Skin of body (tissue), 2 donors: Measurements from ENCODE around the gene TRIM13. TPM values are rescaled to one million over a fixed set of nuclear protein-coding genes. Genes with fewer than 3 reads are reported as not detected.
"Not testable (repeated sequence)": the region's sequence is repeated elsewhere in the genome, so short reads cannot be mapped to it uniquely, and the experiment has no call there.

Source experiments
- DNase-seq: peaks from one replicate; lab custom pipeline; 2025; lab: John Stamatoyannopoulos, UW
- total RNA-seq: library from RNA; depleted of rRNA; stranded (reverse); fragments of >200 nt; gene quantifications from one replicate; pipeline ENCODE4 v1.2.3, GENCODE V29; 2014

The TRIM13 gene, protein sequence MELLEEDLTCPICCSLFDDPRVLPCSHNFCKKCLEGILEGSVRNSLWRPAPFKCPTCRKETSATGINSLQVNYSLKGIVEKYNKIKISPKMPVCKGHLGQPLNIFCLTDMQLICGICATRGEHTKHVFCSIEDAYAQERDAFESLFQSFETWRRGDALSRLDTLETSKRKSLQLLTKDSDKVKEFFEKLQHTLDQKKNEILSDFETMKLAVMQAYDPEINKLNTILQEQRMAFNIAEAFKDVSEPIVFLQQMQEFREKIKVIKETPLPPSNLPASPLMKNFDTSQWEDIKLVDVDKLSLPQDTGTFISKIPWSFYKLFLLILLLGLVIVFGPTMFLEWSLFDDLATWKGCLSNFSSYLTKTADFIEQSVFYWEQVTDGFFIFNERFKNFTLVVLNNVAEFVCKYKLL
- total RNA-seq: 27.5 TPM

DNA sequence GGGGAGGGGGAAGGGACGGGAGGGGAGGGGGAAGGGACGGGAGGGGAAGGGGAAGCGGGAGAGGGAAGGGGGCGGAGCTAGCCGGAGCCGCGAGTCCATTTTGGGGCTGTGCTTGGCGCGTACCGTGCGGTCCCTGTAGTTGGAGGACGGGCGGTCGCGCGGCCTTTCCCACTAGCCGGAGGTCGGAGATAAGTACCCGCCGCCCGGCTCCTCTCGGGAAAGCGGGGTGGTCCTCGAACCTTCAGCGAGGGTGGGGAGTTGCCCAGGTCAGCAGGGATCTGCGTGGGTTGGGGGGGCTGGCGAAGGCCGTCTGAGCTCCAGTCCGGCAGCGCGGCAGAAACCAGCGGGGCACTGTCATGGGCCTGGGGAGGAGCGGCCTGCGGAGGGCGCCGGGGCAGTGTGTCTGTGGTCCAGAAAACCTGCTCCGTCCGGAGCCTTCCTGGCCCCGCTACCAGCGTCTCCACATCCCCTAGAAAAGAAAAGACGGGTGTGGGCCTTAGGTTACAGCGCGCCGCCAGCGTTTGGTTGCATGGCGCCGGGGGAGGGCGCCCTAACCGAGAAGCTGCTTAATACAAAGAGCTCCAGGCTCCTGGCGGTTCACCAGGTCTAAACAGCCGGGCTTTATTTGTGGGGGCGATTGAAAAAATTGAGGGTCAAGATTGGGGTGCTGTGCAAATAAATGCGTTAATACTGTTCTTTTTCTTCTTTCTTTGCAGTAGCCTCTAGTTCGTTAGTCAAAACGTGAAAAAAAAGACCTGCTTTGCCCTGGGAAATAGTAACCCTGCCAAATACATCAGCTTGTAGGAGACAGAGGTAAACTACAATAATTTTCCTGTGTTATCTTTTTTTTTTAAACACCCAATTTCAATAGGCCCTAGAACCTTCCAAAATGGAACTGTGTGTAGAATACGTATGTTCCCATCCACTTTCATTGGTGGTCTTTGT is at the start of gene TRIM13:
Gene TRIM13, plus strand, starts transcription at position 92 of the 945 bp plus-strand sequence. CDS start 14,899 bp downstream, outside the sequence.
- DNase-seq: peak; percentile 86

DNA sequence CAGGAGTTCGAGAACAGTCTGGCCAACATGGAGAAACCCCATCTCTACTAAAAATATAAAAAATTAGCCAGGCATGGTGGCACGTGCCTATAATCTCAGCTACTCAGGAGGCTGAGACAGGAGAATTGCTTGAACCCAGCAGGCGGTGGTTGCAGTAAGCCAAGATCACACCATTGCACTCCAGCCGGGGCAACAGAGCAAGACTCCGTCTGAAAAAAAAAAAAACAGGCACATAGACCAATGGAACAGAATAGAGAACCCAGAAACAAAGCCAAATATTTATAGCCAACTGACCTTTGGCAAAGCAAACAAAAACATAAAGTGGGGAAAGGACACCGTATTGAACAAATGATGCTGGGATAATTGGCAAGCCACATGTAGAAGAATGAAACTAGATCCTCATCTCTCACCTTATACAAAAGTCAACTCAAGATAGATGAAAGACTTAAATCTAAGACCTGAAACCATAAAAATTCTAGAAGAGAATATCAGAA is 48.0 kb upstream of the TRIM13 start:
- not testable (repeated sequence) for DNase-seq

DNA sequence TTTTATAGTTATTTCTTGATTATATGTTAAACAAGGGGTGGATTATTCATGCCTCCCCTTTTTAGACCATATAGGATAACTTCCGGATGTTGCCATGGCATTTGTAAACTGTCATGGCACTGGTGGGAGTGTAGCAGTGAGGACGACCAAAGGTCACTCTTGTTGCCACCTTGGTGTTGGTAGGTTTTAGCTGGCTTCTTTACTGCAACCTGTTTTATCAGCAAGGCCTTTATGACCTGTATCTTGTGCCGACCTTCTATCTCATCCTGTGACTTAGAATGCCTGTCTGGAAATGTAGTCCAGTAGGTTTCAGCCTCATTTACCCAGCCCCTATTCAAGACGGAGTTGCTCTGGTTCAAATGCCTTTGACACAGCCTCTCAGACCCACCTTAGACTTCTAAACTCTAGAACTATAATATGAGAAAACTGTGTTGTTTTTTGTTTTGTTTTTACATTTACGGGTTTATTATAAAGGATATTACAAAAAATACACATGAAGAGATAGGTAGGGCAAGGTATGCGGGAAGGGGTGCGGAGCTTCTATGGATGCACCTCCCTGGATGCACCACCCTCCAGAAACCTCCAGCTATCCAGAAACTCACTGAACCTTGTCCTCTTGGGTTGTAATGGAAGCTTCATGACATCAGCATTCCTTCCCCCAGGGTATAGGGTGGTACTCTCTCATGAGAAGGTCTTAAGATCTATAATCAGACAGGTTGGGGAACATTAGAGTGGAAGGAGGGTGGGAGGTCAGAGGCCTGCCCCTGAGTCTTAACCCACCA is 44.9 kb upstream of the TRIM13 start:
- no peak for DNase-seq

DNA sequence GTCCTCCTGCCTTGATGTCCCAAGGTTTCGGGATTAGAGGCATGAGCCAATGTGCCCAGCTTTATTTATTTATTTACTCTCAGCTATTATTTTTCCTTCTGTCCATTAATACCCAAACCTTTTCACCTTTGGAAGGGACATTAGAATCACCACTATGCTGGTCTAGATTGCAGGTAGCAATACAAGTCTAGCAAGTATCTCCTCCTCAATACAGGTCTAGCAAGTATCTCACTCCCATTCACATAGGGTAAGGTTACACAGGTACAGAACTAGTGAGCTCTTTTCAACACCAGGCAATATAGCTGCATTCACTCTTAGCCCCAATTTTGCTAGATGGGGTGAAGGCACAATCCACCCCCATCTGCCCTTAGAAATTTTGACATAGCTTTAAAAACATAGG is 43.3 kb upstream of the TRIM13 start:
- DNase-seq: no peak

DNA sequence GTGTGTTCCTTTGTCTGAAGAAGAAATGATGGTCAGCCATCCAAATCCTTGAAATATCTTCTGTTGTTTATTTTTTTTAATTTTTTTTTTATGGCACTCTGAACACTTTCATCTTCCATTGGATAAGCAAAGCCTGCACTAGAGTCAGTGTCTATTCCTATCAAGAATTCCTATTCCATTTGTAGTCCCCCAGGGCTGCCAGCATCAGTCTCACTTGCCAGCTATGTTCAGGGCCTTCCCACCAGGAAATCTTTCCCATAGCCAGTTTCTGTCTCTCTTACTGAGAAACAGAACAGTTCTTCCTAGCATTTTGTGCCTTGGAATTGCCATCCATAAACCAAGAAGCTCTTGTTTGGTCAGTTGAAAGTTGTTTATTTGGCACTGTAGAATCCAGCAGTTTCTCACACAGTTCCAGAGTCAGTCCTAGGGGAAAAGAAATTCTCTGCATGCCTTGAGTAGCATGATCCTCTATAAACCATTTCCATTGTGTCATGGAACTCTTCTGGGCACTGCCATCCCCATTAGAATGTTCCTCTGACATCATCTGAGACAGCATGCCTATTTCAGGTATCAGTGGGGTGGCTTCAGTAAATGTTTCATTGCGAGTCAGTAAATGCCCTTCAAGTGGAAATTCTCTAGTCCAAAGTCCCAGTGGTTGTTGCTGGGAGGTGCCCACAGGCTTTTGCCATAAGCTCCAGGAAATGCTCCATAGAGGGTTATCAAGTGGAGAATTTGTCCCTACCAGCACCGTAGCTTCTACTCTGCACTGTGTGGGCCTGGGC is 42.0 kb upstream of the TRIM13 start:
- no peak for DNase-seq

DNA sequence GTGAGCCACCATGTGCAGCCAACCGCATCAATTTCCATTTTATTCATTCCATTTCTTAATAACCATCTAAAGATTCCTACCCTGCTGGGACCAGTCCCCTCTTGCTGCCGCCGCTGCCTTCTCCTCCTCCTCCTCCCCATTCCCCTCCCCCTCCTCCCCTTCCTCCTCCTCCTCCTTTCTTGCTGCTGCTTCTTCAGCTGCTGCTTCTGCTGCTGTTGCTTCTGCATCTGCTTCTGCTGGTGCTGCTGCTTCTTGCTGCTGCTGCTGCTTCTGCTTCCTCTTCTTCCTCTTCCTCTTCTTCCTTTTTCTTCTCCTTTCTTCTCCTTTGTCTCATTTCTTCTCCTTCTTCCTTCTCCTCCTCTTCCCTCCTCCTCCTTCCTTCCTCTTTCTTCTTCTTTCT is 40.7 kb upstream of the TRIM13 start:
- DNase-seq: no peak

DNA sequence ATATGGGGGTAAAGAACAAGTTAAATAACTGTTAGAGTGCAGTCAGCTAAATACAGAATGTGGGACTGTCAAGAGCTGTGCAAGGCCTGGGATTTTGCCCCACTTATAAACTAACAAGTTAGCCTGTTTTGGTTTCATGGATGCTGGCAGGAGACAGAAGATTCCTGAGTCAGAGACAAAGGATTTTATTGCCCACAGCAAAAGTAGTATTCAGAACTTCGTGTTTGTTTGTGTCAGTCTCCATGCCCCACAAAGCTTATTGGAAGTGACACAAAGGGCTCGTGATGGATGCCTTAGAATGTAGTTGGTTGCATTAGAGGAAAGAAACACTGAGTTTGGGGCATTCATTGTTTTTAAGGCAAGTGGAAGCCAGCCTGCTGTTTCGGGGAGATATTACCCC is 38.5 kb upstream of the TRIM13 start:
- DNase-seq: no peak

DNA sequence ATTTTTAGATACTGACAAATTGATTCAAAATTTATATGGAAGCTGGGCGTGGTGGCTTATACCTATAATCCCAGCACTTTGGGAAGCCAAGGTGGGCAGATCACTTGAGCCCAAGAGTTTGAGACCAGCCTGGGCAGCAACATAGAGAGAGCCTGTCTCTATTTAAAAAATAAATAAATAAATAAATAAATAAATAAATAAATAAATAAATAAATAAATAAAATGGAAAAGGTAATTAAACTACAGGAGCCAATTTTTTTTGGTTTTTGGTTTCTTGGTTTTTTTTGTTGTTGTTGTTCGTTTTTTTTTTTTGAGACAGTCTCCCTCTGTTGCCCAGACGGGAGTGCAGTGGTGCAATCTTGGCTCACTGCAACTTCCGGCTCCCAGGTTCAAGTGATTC is 29.4 kb upstream of the TRIM13 start:
- DNase-seq: no peak

DNA sequence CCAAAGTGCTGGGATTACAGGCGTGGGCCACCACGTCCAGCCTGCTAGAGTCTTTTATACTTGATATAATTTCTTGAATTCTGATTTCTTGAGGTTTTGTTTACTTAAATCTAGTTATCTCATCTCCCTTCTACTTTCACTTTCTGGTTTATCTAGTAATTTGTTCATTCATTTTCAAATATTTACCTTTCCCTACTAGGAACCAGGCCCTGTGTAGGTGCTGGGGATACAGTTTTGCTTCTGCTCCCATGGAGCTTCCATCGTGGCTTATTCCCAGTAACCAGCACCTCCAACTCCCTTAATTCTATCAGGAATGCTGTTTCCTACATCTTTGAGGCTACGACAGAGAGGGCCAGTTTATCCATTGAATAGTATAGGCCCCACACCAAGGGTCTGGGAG is 24.1 kb upstream of the TRIM13 start:
- no peak for DNase-seq

DNA sequence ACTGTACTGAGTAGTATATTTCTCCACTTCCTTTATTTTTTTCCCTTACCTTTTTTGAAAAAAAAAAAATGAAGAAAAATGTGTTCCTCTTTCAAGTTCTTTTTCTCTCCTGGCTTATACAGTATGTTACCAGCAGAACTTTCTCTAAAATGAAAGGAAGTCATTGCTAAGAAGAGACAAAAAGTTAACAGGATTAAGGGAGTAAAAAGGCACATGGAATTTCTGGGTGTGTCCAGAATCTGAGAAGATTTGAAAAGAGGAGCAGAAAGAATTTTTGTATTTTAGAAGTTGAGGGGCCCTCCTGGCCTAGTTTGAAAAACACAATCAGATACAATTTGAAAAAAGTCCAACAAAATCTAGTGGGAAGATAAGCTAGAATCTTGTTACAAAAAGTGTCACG is 21.0 kb upstream of the TRIM13 start:
- DNase-seq: no peak

DNA sequence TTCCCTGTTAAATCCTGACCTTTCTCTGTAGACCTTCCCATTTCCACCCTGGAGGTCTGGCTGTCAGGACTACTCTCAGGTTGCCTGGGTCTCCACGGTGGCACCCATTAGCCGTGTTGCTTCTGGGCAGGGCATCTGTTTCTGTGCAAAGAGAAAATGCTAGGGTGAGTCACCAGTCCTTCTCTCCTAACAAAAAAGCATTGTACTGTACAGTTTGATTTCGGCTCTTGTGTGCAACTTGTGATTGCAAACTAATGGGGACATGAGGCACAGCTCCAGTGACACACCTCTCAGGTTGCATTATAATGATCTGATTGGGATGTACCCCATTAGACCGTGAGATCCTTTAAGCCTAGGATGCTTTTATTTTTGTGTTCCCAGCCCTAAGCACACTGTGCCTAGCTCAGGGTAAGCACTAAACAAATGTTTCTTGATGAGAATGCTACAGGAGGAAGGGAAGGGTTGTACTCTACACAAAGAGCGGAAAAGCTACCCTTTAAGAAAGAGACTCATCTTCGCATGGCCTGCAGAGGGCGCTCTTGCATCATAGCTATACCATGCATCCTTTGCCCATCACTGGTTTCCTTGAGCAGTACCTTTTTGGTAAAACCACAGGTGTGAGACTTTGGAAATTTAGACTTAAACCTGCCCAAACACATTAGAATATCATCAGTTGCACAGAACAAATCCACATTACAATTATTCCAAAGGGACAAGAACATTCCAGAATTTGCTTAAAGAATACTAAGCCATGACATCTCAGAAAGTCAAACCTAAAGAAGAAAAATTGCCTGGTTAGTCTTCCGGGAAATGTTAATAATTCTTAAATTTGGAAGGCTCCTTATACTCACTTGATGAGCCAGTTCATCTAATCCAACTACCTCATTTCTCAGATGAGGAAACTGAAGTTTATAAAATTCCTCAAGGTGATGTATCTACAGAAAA is 20.3 kb upstream of the TRIM13 start:
- peak; percentile 37 for DNase-seq

DNA sequence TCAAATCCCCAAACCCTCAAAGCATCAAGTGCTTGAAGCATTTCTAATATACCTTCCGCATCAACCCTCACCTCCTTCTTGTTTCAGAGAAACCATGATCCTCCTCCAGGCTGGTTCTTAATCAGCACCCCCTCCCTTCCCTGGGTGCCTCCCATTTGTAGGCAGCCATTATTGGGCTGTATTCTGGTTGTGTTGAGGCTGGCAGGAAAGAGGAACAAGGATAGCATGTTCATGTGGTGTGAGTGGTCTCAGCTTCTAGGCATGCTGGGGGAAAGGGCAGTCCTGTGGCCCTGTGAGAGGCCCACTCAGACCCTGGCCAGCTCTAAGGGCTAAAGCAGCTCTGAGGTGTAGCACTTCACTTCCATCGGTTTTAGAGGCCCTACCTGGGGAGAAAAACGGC is 18.9 kb upstream of the TRIM13 start:
- no peak for DNase-seq

DNA sequence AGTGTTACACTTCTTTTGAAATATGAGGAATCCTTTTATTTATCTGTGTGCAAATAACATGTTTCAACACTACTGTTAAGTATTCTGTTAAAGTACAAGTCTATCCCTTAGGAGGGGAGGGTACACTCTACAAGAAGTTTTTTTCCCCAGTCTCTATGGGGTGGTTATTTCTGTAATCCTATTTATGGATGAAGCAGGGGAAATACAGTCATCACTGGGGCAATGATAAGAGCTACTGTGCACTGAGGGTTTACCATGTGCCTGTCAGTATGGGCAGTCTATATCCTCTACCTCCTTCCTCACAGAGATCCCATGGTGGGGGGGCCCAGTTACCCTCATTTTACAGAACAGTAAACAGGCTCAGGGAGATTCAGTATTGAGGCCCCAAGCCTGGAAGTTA is 16.6 kb upstream of the TRIM13 start:
- no peak for DNase-seq

DNA sequence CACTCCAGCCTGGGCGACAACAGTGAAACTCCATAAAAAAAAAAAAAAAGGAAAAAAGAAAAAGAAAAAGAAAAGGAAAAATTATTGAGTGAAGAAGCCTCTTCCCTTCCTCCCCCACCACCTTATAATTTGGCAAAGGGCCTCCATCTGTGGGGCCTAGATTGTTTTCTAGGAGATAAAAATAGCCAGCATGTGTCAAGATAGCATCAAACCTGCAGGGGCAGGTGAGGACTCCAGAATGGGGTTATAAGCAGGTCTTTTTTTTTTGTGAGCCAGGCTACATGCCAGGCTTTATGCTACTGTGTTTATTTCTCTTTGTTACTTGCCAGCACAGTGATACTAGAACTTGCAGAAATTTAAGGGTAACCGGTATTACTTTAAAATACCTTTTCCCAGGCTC is 11.7 kb upstream of the TRIM13 start:
- no peak for DNase-seq

DNA sequence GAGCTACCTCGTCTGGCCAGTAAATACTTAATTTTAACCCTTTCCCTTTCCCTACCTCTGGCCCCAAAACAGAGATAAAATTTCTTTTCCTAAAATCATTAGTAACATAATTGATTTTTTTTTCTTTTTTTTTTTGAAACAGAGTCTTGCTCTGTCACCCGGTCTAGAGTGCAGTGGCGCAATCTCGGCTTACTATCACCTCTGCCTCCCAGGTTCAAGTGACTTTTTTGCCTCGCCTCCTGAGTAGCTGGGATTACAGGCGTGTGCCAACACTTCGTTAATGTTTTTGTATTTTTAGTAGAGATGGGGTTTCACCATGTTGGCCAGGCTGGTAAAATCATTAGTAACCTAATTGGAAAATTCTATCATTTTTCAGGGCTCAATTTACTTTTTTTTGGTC is 10.4 kb upstream of the TRIM13 start:
- no peak for DNase-seq

DNA sequence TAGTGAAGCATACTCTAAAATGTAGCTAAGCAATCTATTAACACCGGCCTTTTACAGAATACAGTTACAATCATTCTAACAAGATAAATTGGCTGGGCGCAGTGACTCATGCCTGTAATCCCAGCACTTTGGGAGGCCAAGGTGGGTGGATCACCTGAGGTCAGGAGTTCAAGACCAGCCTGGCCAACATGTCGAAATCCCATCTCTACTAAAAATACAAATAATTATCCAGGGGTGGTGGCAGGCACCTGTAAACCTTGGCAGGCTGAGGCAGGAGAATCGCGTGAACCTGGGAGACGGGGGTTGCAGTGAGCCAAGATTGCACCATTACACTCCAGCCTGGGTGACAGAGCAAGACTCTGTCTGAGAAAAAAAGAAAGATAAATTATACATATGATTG is 6.2 kb upstream of the TRIM13 start:
- not testable (repeated sequence) for DNase-seq

DNA sequence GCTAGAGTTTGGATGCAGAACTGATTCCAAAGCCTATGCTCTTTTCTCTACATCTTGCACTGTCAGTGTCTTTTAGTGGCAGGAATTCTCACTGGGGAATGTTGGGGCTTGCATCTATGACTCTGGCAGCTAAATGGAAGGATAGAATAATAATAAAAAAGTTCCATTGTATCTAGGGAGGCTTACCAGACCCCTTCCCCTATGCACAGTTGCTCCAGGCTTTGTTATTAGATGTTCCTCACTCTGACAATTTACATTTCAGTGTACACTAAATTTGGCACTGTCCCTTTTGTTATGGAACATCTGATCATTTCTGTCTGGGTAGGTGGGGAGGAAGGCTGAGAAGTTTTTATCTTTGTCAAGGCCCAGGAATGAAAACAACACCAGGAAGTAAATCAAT is 3.7 kb upstream of the TRIM13 start:
- DNase-seq: no peak

DNA sequence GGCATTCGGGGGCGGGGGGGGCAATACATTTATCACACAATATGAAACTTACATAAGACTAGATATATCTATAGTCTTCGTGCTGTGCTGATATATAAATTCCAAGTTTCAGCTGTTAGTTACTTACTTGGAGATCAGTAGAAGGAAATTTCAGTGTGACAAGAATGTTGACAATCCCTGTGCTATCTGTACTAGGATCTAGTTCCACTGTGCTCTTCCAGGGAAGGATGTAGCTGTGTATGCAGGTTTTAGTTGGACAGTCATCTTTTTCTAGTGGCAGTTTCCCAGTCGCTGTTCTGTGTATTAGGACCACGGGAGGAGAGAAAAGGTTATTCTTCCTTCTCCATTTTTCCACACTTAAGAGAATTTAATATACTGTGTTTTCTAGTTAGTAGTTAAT is 3.2 kb upstream of the TRIM13 start:
- no peak for DNase-seq

DNA sequence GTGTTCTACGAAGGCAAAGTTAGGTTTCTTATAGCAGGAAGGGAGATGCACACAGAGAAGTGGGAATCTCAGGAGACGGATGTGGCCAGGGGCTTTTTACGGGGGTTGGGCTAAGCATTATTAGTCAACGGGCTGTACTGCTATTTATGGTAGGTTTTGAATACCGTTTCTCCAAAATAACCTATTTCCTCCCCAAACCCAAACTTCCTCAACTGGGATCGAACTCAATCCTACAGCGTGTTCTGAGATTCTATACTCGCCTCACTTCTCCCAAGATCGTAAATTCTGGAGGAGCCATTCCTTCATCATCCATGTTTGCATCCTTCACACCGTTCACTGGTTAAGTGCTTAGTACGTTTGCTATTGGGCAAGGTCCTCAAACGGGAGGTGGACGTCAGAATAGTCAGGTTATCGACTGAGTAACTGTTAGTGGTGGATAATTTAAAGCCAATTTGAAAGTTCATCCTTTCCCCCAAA is 1.2 kb upstream of the TRIM13 start:
- peak; percentile 33 for DNase-seq
